DOHH2 (cell line): ENCODE results near the gene PAN2.

Source experiments
- H3F3A ChIP-seq: fragments of 200-600 bp; sonication (generic), shearing (Covaris generic); 2 replicates; pipeline ENCODE4 v1.6.0; 2016; ENCODE audit warnings: antibody characterized with exemption, mild to moderate bottlenecking; ENCODE audit not compliant: control insufficient read depth, insufficient read depth
- H3K27ac ChIP-seq: fragments of 200-600 bp; sonication (generic); 2 replicates; pipeline ENCODE4 v1.5.1; 2014; ENCODE audit warnings: low read depth, mild to moderate bottlenecking, low read length, moderate library complexity
- H3K27me3 ChIP-seq: fragments of 200-600 bp; sonication (generic); 2 replicates; pipeline ENCODE4 v1.6.1; 2014; ENCODE audit warnings: mild to moderate bottlenecking, low read length, mixed read lengths; ENCODE audit not compliant: control insufficient read depth
- H3K36me3 ChIP-seq: fragments of 200-600 bp; sonication (generic); 2 replicates; pipeline ENCODE4 v1.6.1; 2014; ENCODE audit warnings: mild to moderate bottlenecking, low read length, moderate library complexity, mixed read lengths; ENCODE audit not compliant: control insufficient read depth
- H3K4me1 ChIP-seq: fragments of 200-600 bp; sonication (generic); 2 replicates; pipeline ENCODE4 v1.6.1; 2014; ENCODE audit warnings: mild to moderate bottlenecking, low read length, mixed read lengths; ENCODE audit not compliant: control insufficient read depth
- H3K4me2 ChIP-seq: fragments of 200-600 bp; sonication (generic); 2 replicates; pipeline ENCODE4 v1.6.0; 2014; ENCODE audit warnings: mild to moderate bottlenecking, low read length, moderate library complexity
- H3K4me3 ChIP-seq: fragments of 200-600 bp; sonication (generic); 2 replicates; pipeline ENCODE4 v1.5.1; 2014; ENCODE audit warnings: mild to moderate bottlenecking, low read length, mixed read lengths
- H3K79me2 ChIP-seq: fragments of 200-600 bp; sonication (generic); 2 replicates; pipeline ENCODE4 v1.6.1; 2014; ENCODE audit warnings: mild to moderate bottlenecking, low read length, mixed read lengths; ENCODE audit not compliant: control insufficient read depth
- H3K9me2 ChIP-seq: fragments of 200-600 bp; sonication (generic); replicated peaks from 2 replicates; pipeline ENCODE4 v1.6.1; 2014; ENCODE audit warnings: mild to moderate bottlenecking, low read length, mixed read lengths; ENCODE audit not compliant: control insufficient read depth
- H3K9me3 ChIP-seq: fragments of 200-600 bp; sonication (generic); 2 replicates; pipeline ENCODE4 v1.6.1; 2014; ENCODE audit warnings: antibody characterized with exemption, low read length, mixed read lengths; ENCODE audit not compliant: control insufficient read depth, insufficient read depth
- H4K20me1 ChIP-seq: fragments of 200-600 bp; sonication (generic); 2 replicates; pipeline ENCODE4 v1.6.0; 2014; ENCODE audit warnings: low read depth, mild to moderate bottlenecking, antibody characterized with exemption, low read length, moderate library complexity; ENCODE audit not compliant: control insufficient read depth, insufficient read depth
- CTCF ChIP-seq: fragments of 200-600 bp; sonication (generic); IDR thresholded peaks from one replicate; pipeline ENCODE4 v1.5.1; 2014; ENCODE audit warnings: antibody characterized with exemption, mild to moderate bottlenecking, low read depth, low read length; ENCODE audit not compliant: poor library complexity, severe bottlenecking
- EZH2phosphoT487 ChIP-seq: fragments of 200-600 bp; sonication (generic); IDR thresholded peaks from 2 replicates; pipeline ENCODE4 v1.6.1; 2017; ENCODE audit warnings: borderline replicate concordance, mild to moderate bottlenecking, antibody characterized with exemption, low read length, moderate library complexity, mixed read lengths

Gene PAN2

GRCh38 chr12:56311003-56311402 lies 22.8 kb downstream of the PAN2 start:
- H3K9me3 ChIP-seq = no peaks in the 10 kb centered on the region
- peaks cover under 1% of the 10 kb centered on the region; the same call in 1 of the 2 replicates for H3F3A ChIP-seq
- no peak for TF ChIP-seq CTCF
- no peak for TF ChIP-seq EZH2phosphoT487
- peaks cover 26% of the 10 kb centered on the region for H3K79me2 ChIP-seq
- H3K27ac ChIP-seq = no peak overlapping the region
- peaks cover 53% of the 10 kb centered on the region for H3K36me3 ChIP-seq
- H3K4me1 ChIP-seq = peaks cover 8% of the 10 kb centered on the region
- no peaks in the 10 kb centered on the region for H3K9me2 ChIP-seq
- H3K27me3 ChIP-seq = no peaks in the 10 kb centered on the region
- no peak overlapping the region for H3K4me2 ChIP-seq
- no peaks in the 10 kb centered on the region for H4K20me1 ChIP-seq
- H3K4me3 ChIP-seq = no peak overlapping the region

GRCh38 chr12:56308714-56309113 lies 25.1 kb downstream of the PAN2 start:
- Histone ChIP-seq H3K4me1 (no peaks in the 10 kb centered on the region), H3K27me3 (no peaks in the 10 kb centered on the region), H4K20me1 (no peaks in the 10 kb centered on the region), H3K9me2 (no peaks in the 10 kb centered on the region), H3K79me2 (peaks cover 6% of the 10 kb centered on the region), H3K4me2 (no peak overlapping the region), H3K36me3 (peaks cover 47% of the 10 kb centered on the region), H3F3A (peaks cover 3% of the 10 kb centered on the region; the same call in 1 of the 2 replicates), H3K27ac (no peak overlapping the region), H3K4me3 (no peak overlapping the region), H3K9me3 (no peaks in the 10 kb centered on the region)
- TF ChIP-seq EZH2phosphoT487 = no peak
- no peak for TF ChIP-seq CTCF

GRCh38 chr12:56307221-56307965 lies 26.4 kb downstream of the PAN2 start:
- H3K27ac ChIP-seq = no peak overlapping the region
- H3K4me3 ChIP-seq = no peak overlapping the region
- H3K79me2 ChIP-seq = peaks cover 4% of the 10 kb centered on the region
- H3K27me3 ChIP-seq = no peaks in the 10 kb centered on the region
- TF ChIP-seq EZH2phosphoT487 = no peak
- TF ChIP-seq CTCF = no peak
- peaks cover 3% of the 10 kb centered on the region; the same call in 1 of the 2 replicates for H3F3A ChIP-seq
- H3K9me3 ChIP-seq = no peaks in the 10 kb centered on the region
- no peaks in the 10 kb centered on the region for H4K20me1 ChIP-seq
- H3K36me3 ChIP-seq = peaks cover 51% of the 10 kb centered on the region
- peaks cover 9% of the 10 kb centered on the region for H3K4me1 ChIP-seq
- no peaks in the 10 kb centered on the region for H3K9me2 ChIP-seq
- H3K4me2 ChIP-seq = no peak overlapping the region
